Mesothelial cell of epicardium (in vitro differentiated cells): ENCODE results near the gene PTPRN2. TPM values are rescaled to one million over a fixed set of nuclear protein-coding genes. Genes with fewer than 3 reads are reported as not detected.

Source experiments
- DNase-seq, 2 experiments: peaks; one replicate each; pipeline ENCODE4 v3.0.0; 2021; ENCODE audit warnings: low spot score in 2 of 2; ENCODE audit not compliant: unreplicated experiment in 2 of 2
- H3K27ac Mint-ChIP-seq: 2 replicates; pipeline ENCODE4 v1.8.0; 2021; ENCODE audit warnings: mixed read lengths
- H3K27me3 Mint-ChIP-seq: 2 replicates; pipeline ENCODE4 v1.8.0; 2021; ENCODE audit warnings: low read depth, mixed read lengths
- H3K36me3 Mint-ChIP-seq: 2 replicates; pipeline ENCODE4 v1.8.0; 2021; ENCODE audit warnings: mixed read lengths
- H3K4me1 Mint-ChIP-seq: 2 replicates; pipeline ENCODE4 v1.8.0; 2021; ENCODE audit warnings: mixed read lengths
- H3K4me3 Mint-ChIP-seq: 2 replicates; pipeline ENCODE4 v1.8.0; 2021; ENCODE audit warnings: mild to moderate bottlenecking, moderate library complexity, mixed read lengths
- H3K9me3 Mint-ChIP-seq: 2 replicates; pipeline ENCODE4 v1.8.0; 2021; ENCODE audit warnings: mixed read lengths
- total RNA-seq: library from RNA; stranded (reverse); gene quantifications from 3 replicates; pipeline ENCODE4 v1.2.1, GENCODE V29; 2021
- TF ChIP-seq, protein P1 (sequence below): fragments of 200-600 bp; sonication (generic); IDR thresholded peaks from one replicate; pipeline ENCODE4 v1.5.0; 2021; ENCODE audit warnings: antibody characterized with exemption; ENCODE audit not compliant: unreplicated experiment

Gene PTPRN2
- total RNA-seq, 1 donor from 2014 or later = 2.2 TPM

DNA sequence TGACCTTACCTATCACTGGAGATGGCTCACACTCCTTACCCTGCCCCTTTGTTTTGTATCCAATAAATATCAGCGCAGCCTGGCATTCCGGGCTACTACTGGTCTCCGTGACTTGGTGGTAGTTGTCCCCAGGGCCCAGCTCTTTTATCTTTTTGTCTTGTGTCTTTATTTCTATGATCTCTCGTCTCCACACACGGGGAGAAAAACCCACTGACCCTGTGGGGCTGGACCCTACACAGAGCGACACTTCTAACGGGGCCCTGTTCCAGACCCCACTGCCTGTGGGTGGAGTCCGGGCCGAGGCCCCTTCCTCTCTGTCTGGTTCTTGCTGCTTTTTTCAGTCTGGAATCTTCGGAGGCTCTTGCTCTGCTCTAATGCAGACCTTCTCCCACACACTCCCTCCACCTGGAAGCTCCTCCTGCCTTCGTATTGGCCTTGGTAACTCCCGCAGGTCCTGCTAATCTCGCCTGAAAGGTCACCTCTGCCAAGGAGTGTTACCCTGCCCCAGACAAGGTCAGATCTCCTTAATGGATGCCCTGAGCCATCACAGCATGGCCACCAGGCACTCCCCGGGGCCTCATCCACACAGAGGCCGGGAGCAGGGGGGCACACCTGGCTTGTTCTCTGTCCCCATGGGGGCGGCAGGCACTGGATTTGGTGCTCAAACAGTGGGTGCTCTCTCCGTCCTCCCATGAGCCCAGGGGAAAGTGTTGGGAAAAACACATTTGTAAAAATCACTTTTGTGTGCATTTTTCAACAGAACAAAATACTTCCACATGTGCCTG, 531.7 kb downstream of the PTPRN2 start:
- no peak overlapping the region for H3K27ac Mint-ChIP-seq
- no peaks in the 10 kb centered on the region for H3K4me1 Mint-ChIP-seq
- TF ChIP-seq, protein P1, sequence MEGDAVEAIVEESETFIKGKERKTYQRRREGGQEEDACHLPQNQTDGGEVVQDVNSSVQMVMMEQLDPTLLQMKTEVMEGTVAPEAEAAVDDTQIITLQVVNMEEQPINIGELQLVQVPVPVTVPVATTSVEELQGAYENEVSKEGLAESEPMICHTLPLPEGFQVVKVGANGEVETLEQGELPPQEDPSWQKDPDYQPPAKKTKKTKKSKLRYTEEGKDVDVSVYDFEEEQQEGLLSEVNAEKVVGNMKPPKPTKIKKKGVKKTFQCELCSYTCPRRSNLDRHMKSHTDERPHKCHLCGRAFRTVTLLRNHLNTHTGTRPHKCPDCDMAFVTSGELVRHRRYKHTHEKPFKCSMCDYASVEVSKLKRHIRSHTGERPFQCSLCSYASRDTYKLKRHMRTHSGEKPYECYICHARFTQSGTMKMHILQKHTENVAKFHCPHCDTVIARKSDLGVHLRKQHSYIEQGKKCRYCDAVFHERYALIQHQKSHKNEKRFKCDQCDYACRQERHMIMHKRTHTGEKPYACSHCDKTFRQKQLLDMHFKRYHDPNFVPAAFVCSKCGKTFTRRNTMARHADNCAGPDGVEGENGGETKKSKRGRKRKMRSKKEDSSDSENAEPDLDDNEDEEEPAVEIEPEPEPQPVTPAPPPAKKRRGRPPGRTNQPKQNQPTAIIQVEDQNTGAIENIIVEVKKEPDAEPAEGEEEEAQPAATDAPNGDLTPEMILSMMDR = no peak
- peaks cover 27% of the 10 kb centered on the region for H3K9me3 Mint-ChIP-seq
- DNase-seq = no peak
- no peaks in the 10 kb centered on the region for H3K27me3 Mint-ChIP-seq
- H3K36me3 Mint-ChIP-seq = no peaks in the 10 kb centered on the region
- H3K4me3 Mint-ChIP-seq = no peak overlapping the region

- no peaks in the 10 kb centered on the region for H3K27me3 Mint-ChIP-seq
- H3K4me3 Mint-ChIP-seq = no peak overlapping the region
- no peak for DNase-seq
Measured at GRCh38 chr7:158054611-158055010, 533.0 kb downstream of the PTPRN2 start.

GRCh38 chr7:158054081-158054480, 533.5 kb downstream of the PTPRN2 start:
- Mint-ChIP-seq H3K4me3 (no peak overlapping the region), H3K27me3 (no peaks in the 10 kb centered on the region), H3K27ac (no peak overlapping the region), H3K36me3 (no peaks in the 10 kb centered on the region), H3K4me1 (no peaks in the 10 kb centered on the region), H3K9me3 (peaks cover 24% of the 10 kb centered on the region)
- DNase-seq = no peak
- TF ChIP-seq, protein P1 = no peak

More at GRCh38 chr7:158054611-158055010, 533.0 kb downstream of the PTPRN2 start:
- Mint-ChIP-seq H3K27ac (no peak overlapping the region), H3K9me3 (peaks cover 24% of the 10 kb centered on the region), H3K36me3 (no peaks in the 10 kb centered on the region), H3K4me1 (no peaks in the 10 kb centered on the region)
- TF ChIP-seq, protein P1 = no peak

GRCh38 chr7:158053183-158053915, 534.3 kb downstream of the PTPRN2 start:
- DNase-seq = no peak
- TF ChIP-seq, protein P1 = no peak
- Mint-ChIP-seq H3K27ac (no peak overlapping the region), H3K9me3 (peaks cover 24% of the 10 kb centered on the region), H3K4me1 (no peaks in the 10 kb centered on the region), H3K36me3 (no peaks in the 10 kb centered on the region), H3K4me3 (no peak overlapping the region), H3K27me3 (no peaks in the 10 kb centered on the region)

DNA sequence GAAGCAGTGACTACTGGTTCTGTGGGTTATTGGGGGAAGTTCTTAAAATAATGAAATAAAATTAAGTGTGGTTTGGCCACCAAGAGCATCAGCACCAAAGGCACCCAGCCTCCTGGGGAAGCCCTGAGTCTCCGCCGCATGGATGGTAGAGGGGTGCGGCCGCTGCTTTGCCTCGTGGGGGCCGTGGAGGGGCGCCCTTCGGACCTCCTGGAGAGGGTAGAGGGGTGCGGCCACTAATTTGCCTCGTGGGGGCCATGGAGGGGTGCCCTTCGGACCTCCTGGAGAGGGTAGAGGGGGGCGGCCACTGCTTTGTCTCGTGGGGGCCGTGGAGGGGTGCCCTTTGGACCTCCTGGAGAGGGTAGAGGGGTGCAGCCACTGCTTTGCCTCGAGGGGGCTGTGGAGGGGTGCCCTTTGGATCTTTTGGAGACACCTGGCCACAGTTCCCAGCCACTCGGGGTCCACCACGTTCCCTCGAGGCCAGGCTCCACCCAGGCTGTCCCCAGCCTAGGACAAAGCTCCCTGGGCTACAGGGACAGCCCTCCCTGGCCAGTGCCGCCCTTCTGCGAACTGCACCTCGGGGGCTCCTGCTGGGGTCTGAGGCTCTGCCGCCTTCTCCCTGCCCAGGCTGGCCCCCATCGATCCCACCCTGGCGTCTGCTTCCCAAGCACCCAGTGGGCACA, 535.1 kb downstream of the PTPRN2 start:
- H3K4me1 Mint-ChIP-seq = no peaks in the 10 kb centered on the region
- no peak overlapping the region for H3K27ac Mint-ChIP-seq
- no peak for DNase-seq
- peaks cover 24% of the 10 kb centered on the region for H3K9me3 Mint-ChIP-seq
- TF ChIP-seq, protein P1 = no peak
- no peak overlapping the region for H3K4me3 Mint-ChIP-seq
- no peaks in the 10 kb centered on the region for H3K27me3 Mint-ChIP-seq
- no peaks in the 10 kb centered on the region for H3K36me3 Mint-ChIP-seq
